LHCN-M2 (cell line): ENCODE measurements around the gene MPIG6B. TPM values are rescaled to one million over a fixed set of nuclear protein-coding genes. Genes with fewer than 3 reads are reported as not detected.

ENCODE experiments used
- DNase-seq: peaks from one replicate; pipeline ENCODE4 v3.0.0-alpha.2; 2012; ENCODE audit warnings: low read depth
- total RNA-seq: library from RNA; depleted of rRNA; stranded (reverse); fragments of >200 nt; gene quantifications from 2 replicates; pipeline ENCODE4 v1.2.3, GENCODE V29; 2014; rRNA removed

The MPIG6B gene
- total RNA-seq, 1 experiment from 2014 or later: not detected

- DNase-seq: no peak
These were observed 43.0 kb downstream of the MPIG6B start for GRCh38 chr6:31765910-31766794.

DNA sequence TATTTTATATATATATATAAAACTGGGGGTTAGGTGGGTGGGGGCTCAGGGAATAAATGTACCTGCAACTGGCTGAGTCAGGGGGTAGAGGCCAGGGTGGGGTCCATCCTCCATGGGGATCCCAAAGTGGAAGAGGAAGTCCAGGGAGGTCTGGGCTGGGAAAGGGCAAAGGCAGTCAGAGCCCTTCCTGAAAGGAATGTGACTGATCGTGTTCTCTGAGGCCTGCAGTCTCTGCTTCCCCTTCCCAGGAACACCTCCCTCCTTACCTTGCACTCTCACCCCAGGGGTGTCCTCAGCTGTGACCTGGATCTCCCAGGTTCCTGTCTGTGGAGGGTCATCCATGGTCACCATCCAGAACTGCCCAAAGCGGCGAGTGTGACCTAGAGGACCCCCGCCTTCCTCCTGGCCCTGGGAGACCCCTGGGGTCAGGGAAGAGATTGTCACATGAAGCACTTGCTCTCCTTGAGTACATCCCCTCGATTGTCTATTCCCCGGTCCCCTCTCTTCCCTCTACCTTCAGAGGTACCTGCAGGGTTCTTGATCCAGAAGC lies 44.0 kb downstream of the MPIG6B start:
- no peak for DNase-seq

GRCh38 chr6:31768363-31769257 lies 45.4 kb downstream of the MPIG6B start:
- no peak for DNase-seq

- peak; percentile 43 for DNase-seq
These were observed 46.7 kb downstream of the MPIG6B start for GRCh38 chr6:31769684-31770371.

GRCh38 chr6:31770860-31771259 lies 47.7 kb downstream of the MPIG6B start:
- DNase-seq: no peak

DNA sequence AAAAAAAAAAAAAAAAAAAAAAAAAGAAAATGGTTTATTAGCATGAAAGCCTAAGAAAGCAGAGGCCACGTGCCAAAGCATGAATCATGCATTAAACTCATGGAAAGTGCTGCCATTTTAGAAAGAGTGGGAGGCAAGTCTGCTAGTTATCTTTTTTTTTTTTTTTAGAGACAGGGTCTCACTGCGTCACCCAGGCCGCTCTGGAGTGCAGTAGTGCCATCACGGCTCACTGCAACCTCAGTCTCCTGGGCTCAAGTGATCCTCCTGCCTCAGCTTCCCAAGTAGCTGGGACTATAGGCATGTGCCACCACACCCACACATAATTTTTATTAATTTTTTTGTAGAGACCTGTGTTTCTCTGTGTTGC lies 48.8 kb downstream of the MPIG6B start:
- peak; percentile 34 for DNase-seq

DNA sequence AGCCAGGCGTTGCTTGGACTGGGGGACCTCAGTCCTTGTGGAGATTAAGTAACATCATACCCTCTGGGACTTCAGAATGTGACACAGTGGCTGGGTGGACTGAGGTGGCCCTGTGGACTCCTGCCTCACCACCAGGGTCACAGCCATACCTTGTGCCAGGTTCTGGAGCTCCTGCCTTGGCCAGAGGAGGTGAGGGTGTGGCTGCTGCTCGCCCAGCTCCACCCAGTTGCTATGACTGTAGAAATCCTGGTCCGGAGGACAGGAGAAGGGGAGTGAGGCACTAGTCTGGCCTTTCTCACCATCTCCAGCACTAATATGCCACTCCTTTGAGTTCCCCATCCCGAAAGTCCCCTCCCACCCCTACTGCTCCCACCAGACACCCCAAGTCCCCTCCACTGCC lies 52.0 kb downstream of the MPIG6B start:
- no peak for DNase-seq

- no peak for DNase-seq
These were observed 52.7 kb downstream of the MPIG6B start for GRCh38 chr6:31775633-31776484.

Other genes starting within 250 kb of the MPIG6B start
- gene MICB, start 225.2 kb upstream of the MPIG6B start, total RNA-seq: 10.6 and 13.0 TPM in 2 replicates
- gene MCCD1, start 194.4 kb upstream of the MPIG6B start, total RNA-seq: not detected in 2 replicates
- gene DDX39B, start 181.4 kb upstream of the MPIG6B start, total RNA-seq: 402 and 452 TPM in 2 replicates
- gene ATP6V1G2, start 176.8 kb upstream of the MPIG6B start, total RNA-seq: 3.1 and 3.3 TPM in 2 replicates
- gene NFKBIL1, start 175.8 kb upstream of the MPIG6B start, total RNA-seq: 21.2 and 26.8 TPM in 2 replicates
- not detected in 2 replicates for gene LTA, start 151.1 kb upstream of the MPIG6B start, total RNA-seq
- gene TNF, start 147.8 kb upstream of the MPIG6B start, total RNA-seq: not detected in 2 replicates
- not detected in 2 replicates for gene LTB, start 140.9 kb upstream of the MPIG6B start, total RNA-seq
- not detected in 2 replicates for gene LST1, start 137.1 kb upstream of the MPIG6B start, total RNA-seq
- gene NCR3, start 130.4 kb upstream of the MPIG6B start, total RNA-seq: not detected in 2 replicates
- gene AIF1, start 108.1 kb upstream of the MPIG6B start, total RNA-seq: not detected in 2 replicates
- 75.9 and 81.7 TPM in 2 replicates for gene PRRC2A, start 102.7 kb upstream of the MPIG6B start, total RNA-seq
- 180 and 219 TPM in 2 replicates for gene BAG6, start 70.7 kb upstream of the MPIG6B start, total RNA-seq
- 3.9 and 4.4 TPM in 2 replicates for gene APOM, start 67.5 kb upstream of the MPIG6B start, total RNA-seq
- 30.0 and 31.3 TPM in 2 replicates for gene C6orf47, start 62.6 kb upstream of the MPIG6B start, total RNA-seq
- gene GPANK1, start 58.4 kb upstream of the MPIG6B start, total RNA-seq: 28.5 and 31.2 TPM in 2 replicates
- 292 and 320 TPM in 2 replicates for gene CSNK2B, start 57.3 kb upstream of the MPIG6B start, total RNA-seq
- 2.4 and 4.0 TPM in 2 replicates for gene LY6G5B, start 53.4 kb upstream of the MPIG6B start, total RNA-seq
- 1.4 and 3.2 TPM in 2 replicates for gene LY6G5C, start 42.3 kb upstream of the MPIG6B start, total RNA-seq
- 45.8 and 50.5 TPM in 2 replicates for gene ABHD16A, start 20.0 kb upstream of the MPIG6B start, total RNA-seq
- gene LY6G6F, start 16.5 kb upstream of the MPIG6B start, total RNA-seq: not detected in 2 replicates
- not detected in 2 replicates for gene LY6G6D, start 8.0 kb upstream of the MPIG6B start, total RNA-seq
- gene LY6G6C, start 1.6 kb upstream of the MPIG6B start, total RNA-seq: 0.51 TPM in 1 of 2 replicates, not detected in the other
- gene DDAH2, start 5.9 kb downstream of the MPIG6B start, total RNA-seq: 78.4 and 85.8 TPM in 2 replicates
- gene CLIC1, start 13.2 kb downstream of the MPIG6B start, total RNA-seq: 771 and 894 TPM in 2 replicates
- gene MSH5, start 16.6 kb downstream of the MPIG6B start, total RNA-seq: 13.2 and 16.5 TPM in 2 replicates
- 1.5 and 2.7 TPM in 2 replicates for gene SAPCD1, start 39.3 kb downstream of the MPIG6B start, total RNA-seq
- not detected in 2 replicates for gene VWA7, start 54.0 kb downstream of the MPIG6B start, total RNA-seq
- 63.2 and 68.7 TPM in 2 replicates for gene VARS1, start 72.4 kb downstream of the MPIG6B start, total RNA-seq
- gene LSM2, start 83.6 kb downstream of the MPIG6B start, total RNA-seq: 78.7 and 88.2 TPM in 2 replicates
- gene HSPA1L, start 91.9 kb downstream of the MPIG6B start, total RNA-seq: 0.71 and 1.5 TPM in 2 replicates
- 98.9 and 101 TPM in 2 replicates for gene HSPA1A, start 92.2 kb downstream of the MPIG6B start, total RNA-seq
- gene HSPA1B, start 104.4 kb downstream of the MPIG6B start, total RNA-seq: 86.1 and 92.2 TPM in 2 replicates
- gene NEU1, start 139.4 kb downstream of the MPIG6B start, total RNA-seq: 43.9 and 57.2 TPM in 2 replicates
- gene SLC44A4, start 155.6 kb downstream of the MPIG6B start, total RNA-seq: 0.06 TPM in 1 of 2 replicates, not detected in the other
- gene EHMT2, start 174.3 kb downstream of the MPIG6B start, total RNA-seq: 58.6 and 60.5 TPM in 2 replicates
- 1.2 and 3.0 TPM in 2 replicates for gene ZBTB12, start 178.7 kb downstream of the MPIG6B start, total RNA-seq
- gene C2, start 204.3 kb downstream of the MPIG6B start, total RNA-seq: 0.86 and 1.2 TPM in 2 replicates
- 1.1 and 1.4 TPM in 2 replicates for gene CFB, start 222.7 kb downstream of the MPIG6B start, total RNA-seq
- 129 TPM in 2 replicates for gene NELFE, start 235.6 kb downstream of the MPIG6B start, total RNA-seq
- 40.0 and 44.1 TPM in 2 replicates for gene SKIC2, start 235.8 kb downstream of the MPIG6B start, total RNA-seq
- gene DXO, start 248.8 kb downstream of the MPIG6B start, total RNA-seq: 19.1 and 19.5 TPM in 2 replicates